GM12878 (cell line): ENCODE data around the gene THTPA. TPM values are rescaled to one million over a fixed set of nuclear protein-coding genes. Genes with fewer than 3 reads are reported as not detected.

Experiments
- ATAC-seq: fragments of 200-7000 bp; cut with Tn5 transposase; 3 replicates; pipeline ENCODE4 v1.9.1; 2020; ENCODE audit warnings: mild to moderate bottlenecking, moderate library complexity
- BruUV-seq: library from RNA; stranded (reverse); fragments of 400-500 nt; replicated peaks from 2 replicates; lab custom pipeline; 2021; lab: Mats Ljungman, UMichigan
- CTCF ChIA-PET: fragments of 300-600 bp; sonication (Branson Sonifier 250); formaldehyde crosslinking; extraction: SDS; loops from one replicate; lab custom pipeline; 2021; ENCODE audit warnings: inconsistent platforms; lab: Yijun Ruan, JAX
- POLR2A ChIA-PET: fragments of 350-600 bp; formaldehyde crosslinking; extraction: SDS; loops from one replicate; lab custom pipeline; 2021; ENCODE audit warnings: inconsistent platforms; lab: Charles Lee
- RAD21 ChIA-PET: fragments of 300-600 bp; sonication (Branson Sonifier 250); formaldehyde crosslinking; loops from one replicate; lab custom pipeline; 2023; ENCODE audit warnings: antibody characterized with exemption; ENCODE audit not compliant: unreplicated experiment; lab: Charles Lee
- SMC1A ChIA-PET: fragments of 300-600 bp; sonication (Branson Sonifier 250); formaldehyde crosslinking; loops from one replicate; lab custom pipeline; 2023; ENCODE audit not compliant: unreplicated experiment, uncharacterized antibody; lab: Charles Lee
- DNase-seq: peaks from one replicate; pipeline ENCODE4 v3.0.0-alpha.2; 2011; ENCODE audit warnings: low read depth, low spot score
- FAIRE-seq: peaks from 3 replicates; lab custom pipeline; 2011; peaks lifted over from hg19 to GRCh38; lab: Jason Lieb, UNC
- H2AFZ ChIP-seq: 2 replicates; pipeline ENCODE4 v1.6.0; 2011; ENCODE audit warnings: low read depth, low read length, control low read depth; ENCODE audit not compliant: control insufficient read depth
- H3K27ac ChIP-seq: 2 replicates; pipeline ENCODE4 v1.5.1; 2011; ENCODE audit warnings: control low read depth; ENCODE audit not compliant: control insufficient read depth, insufficient read depth
- H3K27me3 ChIP-seq, 2 experiments: replicated peaks in 1 of 2; 2 replicates each; pipeline versions ENCODE4 v1.6.0 to v1.6.1; 2011; ENCODE audit warnings: low read length in 1 of 2; ENCODE audit not compliant: control insufficient read depth in 2 of 2, insufficient read depth in 2 of 2
- H3K36me3 ChIP-seq, 2 experiments: 2 replicates each; pipeline ENCODE4 v1.5.1; 2011; ENCODE audit warnings: low read length in 1 of 2; ENCODE audit not compliant: control insufficient read depth in 2 of 2, insufficient read depth in 2 of 2
- H3K4me1 ChIP-seq: 2 replicates; pipeline ENCODE4 v1.6.1; 2011; ENCODE audit warnings: mild to moderate bottlenecking, low read length, moderate library complexity, mixed read lengths; ENCODE audit not compliant: control insufficient read depth, insufficient read depth
- H3K4me2 ChIP-seq: 2 replicates; pipeline ENCODE4 v1.6.0; 2011; ENCODE audit warnings: control low read depth; ENCODE audit not compliant: control insufficient read depth, insufficient read depth
- H3K4me3 ChIP-seq: fragments of 200-600 bp; sonication (generic); 2 replicates; pipeline ENCODE4 v1.5.1; 2016
- H3K79me2 ChIP-seq: 2 replicates; pipeline ENCODE4 v1.6.0; 2011; ENCODE audit warnings: low read length; ENCODE audit not compliant: control insufficient read depth, insufficient read depth
- H3K9ac ChIP-seq: 2 replicates; pipeline ENCODE4 v1.8.0; 2011; ENCODE audit warnings: low read length, control low read depth, mixed read lengths; ENCODE audit not compliant: control insufficient read depth, insufficient read depth
- H3K9me3 ChIP-seq: replicated peaks from 3 replicates; pipeline ENCODE4 v1.5.1; 2011; ENCODE audit warnings: mild to moderate bottlenecking, low read length; ENCODE audit not compliant: control insufficient read depth, insufficient read depth
- H4K20me1 ChIP-seq: 2 replicates; pipeline ENCODE4 v1.6.0; 2011; ENCODE audit not compliant: control insufficient read depth, insufficient read depth
- CHD1 ChIP-seq: IDR thresholded peaks from 2 replicates; pipeline ENCODE4 v1.6.1; 2012; ENCODE audit warnings: low read depth, low read length, improper control_type of control experiment
- CREM ChIP-seq: IDR thresholded peaks from 2 replicates; pipeline ENCODE4 v1.6.1; 2014; ENCODE audit warnings: antibody characterized with exemption, low read depth
- IRF4 ChIP-seq: IDR thresholded peaks from 2 replicates; pipeline ENCODE4 v1.6.1; 2011; ENCODE audit warnings: low read depth, low read length
- KLF5 ChIP-seq: fragments of 450-650 bp; IDR thresholded peaks from 2 replicates; pipeline ENCODE4 v1.6.1; 2014; ENCODE audit warnings: mild to moderate bottlenecking; ENCODE audit not compliant: partially characterized antibody
- POLR2A ChIP-seq: IDR thresholded peaks from 2 replicates; pipeline ENCODE4 v1.6.1; 2011; ENCODE audit warnings: low read depth, mild to moderate bottlenecking, low read length
- RCOR1 ChIP-seq: conservative IDR thresholded peaks from 2 replicates; pipeline ENCODE4 v1.6.1; 2012; ENCODE audit warnings: low read depth, low read length, improper control_type of control experiment
- SPI1 ChIP-seq: IDR thresholded peaks from 2 replicates; pipeline ENCODE4 v1.6.1; 2011; ENCODE audit warnings: low read depth, mild to moderate bottlenecking, low read length, moderate library complexity, borderline replicate concordance; ENCODE audit not compliant: insufficient read depth
- SREBF1 ChIP-seq: IDR thresholded peaks from 2 replicates; pipeline ENCODE4 v1.6.1; 2012; ENCODE audit warnings: mild to moderate bottlenecking, low read length
- ZNF217 ChIP-seq: fragments of 450-650 bp; IDR thresholded peaks from 2 replicates; pipeline ENCODE4 v1.6.1; 2017; ENCODE audit warnings: antibody characterized with exemption, mild to moderate bottlenecking
- WGBS: methylation state at CpG from one replicate; pipeline ENCODE4 v1.1.6; 2016; ENCODE audit warnings: low lambda C conversion rate; ENCODE audit not compliant: insufficient replicate concordance, insufficient coverage; ENCODE audit errors: missing lambda C conversion rate; 5-methylcytosine and 5-hydroxymethylcytosine counted together
- in situ Hi-C: fragments of 300-500 bp; cut with MboI; formaldehyde crosslinking; loops from 9 replicates; pipeline ENCODE4 v1.14.3; 2018; ENCODE audit warnings: mixed read lengths
- intact Hi-C: fragments of 100-400 bp; cut with micrococcal nuclease; formaldehyde crosslinking; loops from one replicate; pipeline ENCODE4 v1.14.2; 2022; ENCODE audit not compliant: unreplicated experiment
- polyA plus RNA-seq, 11 experiments: library from polyadenylated mRNA; depleted of rRNA in 4 of 11; unstranded in 6 of 11; stranded (reverse) in 5 of 11; fragments of >200 nt; fragmentation: Nextera tagmentation in 4 of 11; fragmentation: Illumina TruSeq in 1 of 11; extraction: Ambion mirVana in 4 of 11; extraction: Trizol in 1 of 11; gene quantifications; 1 replicate in 1 of 11; 2 replicates in 10 of 11; pipeline versions ENCODE4 v1.2.1 to v1.2.3, GENCODE V29; 2011 to 2016; ENCODE audit warnings: inconsistent platforms in 2 of 11, missing spikeins in 2 of 11, low read depth in 1 of 11
- total RNA-seq, 4 experiments: library from RNA; depleted of rRNA in 3 of 4; stranded (reverse); fragments of >200 nt in 3 of 4; fragmentation: Illumina TruSeq in 1 of 4; extraction: Trizol in 1 of 4; gene quantifications; 2 replicates each; pipeline versions ENCODE4 v1.2.1 to v1.2.3, GENCODE V29; 2013 to 2021
- TF ChIP-seq, protein P1 (sequence below): fragments of 450-650 bp; IDR thresholded peaks from 2 replicates; pipeline ENCODE4 v1.6.1; 2014; ENCODE audit warnings: mild to moderate bottlenecking
- TF ChIP-seq, protein P2 (sequence below): fragments of 450-650 bp; IDR thresholded peaks from 2 replicates; pipeline ENCODE4 v1.6.1; 2017; ENCODE audit warnings: mild to moderate bottlenecking, moderate library complexity
- TF ChIP-seq, protein P3 (sequence below): fragments of 450-650 bp; IDR thresholded peaks from 2 replicates; pipeline ENCODE4 v1.6.1; 2017; ENCODE audit warnings: mild to moderate bottlenecking, moderate library complexity
- TF ChIP-seq, protein P4 (sequence below): IDR thresholded peaks from 2 replicates; pipeline ENCODE4 v1.6.1; 2012; ENCODE audit warnings: low read depth, low read length, improper control_type of control experiment

THTPA gene
- total and polyA plus RNA-seq, 10 of the 15 experiments (the other 5 are each of a cell fraction or from before 2014, with no cell fraction given): 3.1 to 24.9 (median 12.8) TPM

DNA sequence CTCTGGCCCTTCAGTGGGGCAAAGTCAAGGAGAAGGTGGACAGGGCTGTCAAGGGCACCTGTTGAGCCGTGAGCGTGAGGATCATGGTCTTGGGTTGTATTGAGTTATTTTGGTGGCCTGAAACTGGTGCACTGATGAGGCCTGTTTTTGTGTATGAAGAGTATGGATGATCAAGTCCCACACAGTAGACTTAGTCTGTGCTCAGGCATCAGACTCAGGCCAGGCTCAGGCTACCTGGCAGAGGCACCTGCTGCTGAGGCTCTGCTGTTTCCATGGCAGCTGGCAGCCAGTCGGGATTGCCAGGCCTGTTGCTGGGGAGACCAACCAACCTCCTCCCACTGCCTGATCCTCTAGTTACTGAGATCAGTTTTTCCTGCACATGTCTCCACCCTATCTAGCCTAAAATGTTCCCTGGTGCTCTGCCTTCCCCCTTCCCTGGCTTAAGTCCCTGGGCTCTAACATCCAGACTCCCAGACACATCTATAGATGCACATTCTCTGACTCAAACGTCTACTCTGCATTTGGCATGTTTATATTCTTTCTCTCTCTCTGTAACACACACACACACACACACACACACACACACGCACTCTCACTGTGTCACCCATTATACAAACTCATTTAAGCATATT, 17.4 kb downstream of the THTPA start:
- Histone ChIP-seq H3K4me1 (peaks cover 8% of the 10 kb centered on the region), H2AFZ (no peak overlapping the region), H3K27ac (no peak overlapping the region), H3K4me3 (no peak overlapping the region), H4K20me1 (no peaks in the 10 kb centered on the region), H3K4me2 (no peak overlapping the region), H3K79me2 (no peaks in the 10 kb centered on the region), H3K27me3 (peaks cover 2% of the 10 kb centered on the region in 2 experiments; a peak in 2 of 4 replicates), H3K36me3 (no peaks in the 10 kb centered on the region), H3K9me3 (no peaks in the 10 kb centered on the region), H3K9ac (no peak overlapping the region)
- in situ Hi-C loops: no loop called here
- BruUV-seq: no TSS peak
- SMC1A ChIA-PET: no interaction called here
- CTCF ChIA-PET: interaction anchor here (1.4 kb wide), 1 partner anchor 337 kb away, joined by 3 read pairs; no protein-coding TSS in a partner anchor
- intact Hi-C loops: no loop called here
- no peak for ATAC-seq
- WGBS: 52% methylated on average over 5 of the region's 5 CpGs
- RAD21 ChIA-PET: no interaction called here
- POLR2A ChIA-PET: no interaction called here
- no peak for DNase-seq
- FAIRE-seq: no peak
- TF ChIP-seq KLF5 (no peak), SPI1 (no peak), SREBF1 (no peak), IRF4 (no peak), CHD1 (no peak), CREM (no peak), POLR2A (no peak), RCOR1 (no peak), ZNF217 (no peak)
- TF ChIP-seq, protein P1, sequence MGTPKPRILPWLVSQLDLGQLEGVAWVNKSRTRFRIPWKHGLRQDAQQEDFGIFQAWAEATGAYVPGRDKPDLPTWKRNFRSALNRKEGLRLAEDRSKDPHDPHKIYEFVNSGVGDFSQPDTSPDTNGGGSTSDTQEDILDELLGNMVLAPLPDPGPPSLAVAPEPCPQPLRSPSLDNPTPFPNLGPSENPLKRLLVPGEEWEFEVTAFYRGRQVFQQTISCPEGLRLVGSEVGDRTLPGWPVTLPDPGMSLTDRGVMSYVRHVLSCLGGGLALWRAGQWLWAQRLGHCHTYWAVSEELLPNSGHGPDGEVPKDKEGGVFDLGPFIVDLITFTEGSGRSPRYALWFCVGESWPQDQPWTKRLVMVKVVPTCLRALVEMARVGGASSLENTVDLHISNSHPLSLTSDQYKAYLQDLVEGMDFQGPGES: no peak
- TF ChIP-seq, protein P2, sequence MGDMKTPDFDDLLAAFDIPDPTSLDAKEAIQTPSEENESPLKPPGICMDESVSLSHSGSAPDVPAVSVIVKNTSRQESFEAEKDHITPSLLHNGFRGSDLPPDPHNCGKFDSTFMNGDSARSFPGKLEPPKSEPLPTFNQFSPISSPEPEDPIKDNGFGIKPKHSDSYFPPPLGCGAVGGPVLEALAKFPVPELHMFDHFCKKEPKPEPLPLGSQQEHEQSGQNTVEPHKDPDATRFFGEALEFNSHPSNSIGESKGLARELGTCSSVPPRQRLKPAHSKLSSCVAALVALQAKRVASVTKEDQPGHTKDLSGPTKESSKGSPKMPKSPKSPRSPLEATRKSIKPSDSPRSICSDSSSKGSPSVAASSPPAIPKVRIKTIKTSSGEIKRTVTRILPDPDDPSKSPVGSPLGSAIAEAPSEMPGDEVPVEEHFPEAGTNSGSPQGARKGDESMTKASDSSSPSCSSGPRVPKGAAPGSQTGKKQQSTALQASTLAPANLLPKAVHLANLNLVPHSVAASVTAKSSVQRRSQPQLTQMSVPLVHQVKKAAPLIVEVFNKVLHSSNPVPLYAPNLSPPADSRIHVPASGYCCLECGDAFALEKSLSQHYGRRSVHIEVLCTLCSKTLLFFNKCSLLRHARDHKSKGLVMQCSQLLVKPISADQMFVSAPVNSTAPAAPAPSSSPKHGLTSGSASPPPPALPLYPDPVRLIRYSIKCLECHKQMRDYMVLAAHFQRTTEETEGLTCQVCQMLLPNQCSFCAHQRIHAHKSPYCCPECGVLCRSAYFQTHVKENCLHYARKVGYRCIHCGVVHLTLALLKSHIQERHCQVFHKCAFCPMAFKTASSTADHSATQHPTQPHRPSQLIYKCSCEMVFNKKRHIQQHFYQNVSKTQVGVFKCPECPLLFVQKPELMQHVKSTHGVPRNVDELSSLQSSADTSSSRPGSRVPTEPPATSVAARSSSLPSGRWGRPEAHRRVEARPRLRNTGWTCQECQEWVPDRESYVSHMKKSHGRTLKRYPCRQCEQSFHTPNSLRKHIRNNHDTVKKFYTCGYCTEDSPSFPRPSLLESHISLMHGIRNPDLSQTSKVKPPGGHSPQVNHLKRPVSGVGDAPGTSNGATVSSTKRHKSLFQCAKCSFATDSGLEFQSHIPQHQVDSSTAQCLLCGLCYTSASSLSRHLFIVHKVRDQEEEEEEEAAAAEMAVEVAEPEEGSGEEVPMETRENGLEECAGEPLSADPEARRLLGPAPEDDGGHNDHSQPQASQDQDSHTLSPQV: no peak
- TF ChIP-seq, protein P3, sequence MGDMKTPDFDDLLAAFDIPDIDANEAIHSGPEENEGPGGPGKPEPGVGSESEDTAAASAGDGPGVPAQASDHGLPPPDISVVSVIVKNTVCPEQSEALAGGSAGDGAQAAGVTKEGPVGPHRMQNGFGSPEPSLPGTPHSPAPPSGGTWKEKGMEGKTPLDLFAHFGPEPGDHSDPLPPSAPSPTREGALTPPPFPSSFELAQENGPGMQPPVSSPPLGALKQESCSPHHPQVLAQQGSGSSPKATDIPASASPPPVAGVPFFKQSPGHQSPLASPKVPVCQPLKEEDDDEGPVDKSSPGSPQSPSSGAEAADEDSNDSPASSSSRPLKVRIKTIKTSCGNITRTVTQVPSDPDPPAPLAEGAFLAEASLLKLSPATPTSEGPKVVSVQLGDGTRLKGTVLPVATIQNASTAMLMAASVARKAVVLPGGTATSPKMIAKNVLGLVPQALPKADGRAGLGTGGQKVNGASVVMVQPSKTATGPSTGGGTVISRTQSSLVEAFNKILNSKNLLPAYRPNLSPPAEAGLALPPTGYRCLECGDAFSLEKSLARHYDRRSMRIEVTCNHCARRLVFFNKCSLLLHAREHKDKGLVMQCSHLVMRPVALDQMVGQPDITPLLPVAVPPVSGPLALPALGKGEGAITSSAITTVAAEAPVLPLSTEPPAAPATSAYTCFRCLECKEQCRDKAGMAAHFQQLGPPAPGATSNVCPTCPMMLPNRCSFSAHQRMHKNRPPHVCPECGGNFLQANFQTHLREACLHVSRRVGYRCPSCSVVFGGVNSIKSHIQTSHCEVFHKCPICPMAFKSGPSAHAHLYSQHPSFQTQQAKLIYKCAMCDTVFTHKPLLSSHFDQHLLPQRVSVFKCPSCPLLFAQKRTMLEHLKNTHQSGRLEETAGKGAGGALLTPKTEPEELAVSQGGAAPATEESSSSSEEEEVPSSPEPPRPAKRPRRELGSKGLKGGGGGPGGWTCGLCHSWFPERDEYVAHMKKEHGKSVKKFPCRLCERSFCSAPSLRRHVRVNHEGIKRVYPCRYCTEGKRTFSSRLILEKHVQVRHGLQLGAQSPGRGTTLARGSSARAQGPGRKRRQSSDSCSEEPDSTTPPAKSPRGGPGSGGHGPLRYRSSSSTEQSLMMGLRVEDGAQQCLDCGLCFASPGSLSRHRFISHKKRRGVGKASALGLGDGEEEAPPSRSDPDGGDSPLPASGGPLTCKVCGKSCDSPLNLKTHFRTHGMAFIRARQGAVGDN: no peak
- TF ChIP-seq, protein P4, sequence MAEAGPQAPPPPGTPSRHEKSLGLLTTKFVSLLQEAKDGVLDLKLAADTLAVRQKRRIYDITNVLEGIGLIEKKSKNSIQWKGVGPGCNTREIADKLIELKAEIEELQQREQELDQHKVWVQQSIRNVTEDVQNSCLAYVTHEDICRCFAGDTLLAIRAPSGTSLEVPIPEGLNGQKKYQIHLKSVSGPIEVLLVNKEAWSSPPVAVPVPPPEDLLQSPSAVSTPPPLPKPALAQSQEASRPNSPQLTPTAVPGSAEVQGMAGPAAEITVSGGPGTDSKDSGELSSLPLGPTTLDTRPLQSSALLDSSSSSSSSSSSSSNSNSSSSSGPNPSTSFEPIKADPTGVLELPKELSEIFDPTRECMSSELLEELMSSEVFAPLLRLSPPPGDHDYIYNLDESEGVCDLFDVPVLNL: no peak
